Effector memory CD4-positive, alpha-beta T cell (primary cell): ENCODE measurements around the gene ROGDI.
"Not testable (repeated sequence)": the region's sequence is repeated elsewhere in the genome, so short reads cannot be mapped to it uniquely, and the experiment has no call there.

Source experiments
- DNase-seq, 3 donors: peaks; one replicate each; pipeline ENCODE4 v3.0.0-alpha.2; 2020
- H3K27ac ChIP-seq: 2 replicates; pipeline ENCODE4 v1.7.0; 2013; ENCODE audit warnings: mild to moderate bottlenecking, low read length, moderate library complexity; ENCODE audit not compliant: insufficient read depth, poor library complexity, severe bottlenecking
- H3K27me3 ChIP-seq: replicated peaks from 2 replicates; pipeline ENCODE4 v1.7.0; 2013; ENCODE audit warnings: mild to moderate bottlenecking, low read length; ENCODE audit not compliant: insufficient read depth, control insufficient read depth, poor library complexity, severe bottlenecking
- H3K36me3 ChIP-seq: 2 replicates; pipeline ENCODE4 v1.7.0; 2013; ENCODE audit warnings: mild to moderate bottlenecking, low read length, moderate library complexity; ENCODE audit not compliant: control insufficient read depth, insufficient read depth
- H3K4me1 ChIP-seq: 2 replicates; pipeline ENCODE4 v1.7.0; 2013; ENCODE audit warnings: low read length, mild to moderate bottlenecking; ENCODE audit not compliant: control insufficient read depth, insufficient read depth, poor library complexity, severe bottlenecking
- H3K4me3 ChIP-seq: 2 replicates; pipeline ENCODE4 v1.7.0; 2013; ENCODE audit warnings: low read length, low read depth, mild to moderate bottlenecking; ENCODE audit not compliant: insufficient read depth, poor library complexity, severe bottlenecking
- H3K9me3 ChIP-seq: 2 replicates; pipeline ENCODE4 v1.7.0; 2013; ENCODE audit warnings: mild to moderate bottlenecking, low read length, moderate library complexity; ENCODE audit not compliant: control insufficient read depth

ROGDI gene

DNA sequence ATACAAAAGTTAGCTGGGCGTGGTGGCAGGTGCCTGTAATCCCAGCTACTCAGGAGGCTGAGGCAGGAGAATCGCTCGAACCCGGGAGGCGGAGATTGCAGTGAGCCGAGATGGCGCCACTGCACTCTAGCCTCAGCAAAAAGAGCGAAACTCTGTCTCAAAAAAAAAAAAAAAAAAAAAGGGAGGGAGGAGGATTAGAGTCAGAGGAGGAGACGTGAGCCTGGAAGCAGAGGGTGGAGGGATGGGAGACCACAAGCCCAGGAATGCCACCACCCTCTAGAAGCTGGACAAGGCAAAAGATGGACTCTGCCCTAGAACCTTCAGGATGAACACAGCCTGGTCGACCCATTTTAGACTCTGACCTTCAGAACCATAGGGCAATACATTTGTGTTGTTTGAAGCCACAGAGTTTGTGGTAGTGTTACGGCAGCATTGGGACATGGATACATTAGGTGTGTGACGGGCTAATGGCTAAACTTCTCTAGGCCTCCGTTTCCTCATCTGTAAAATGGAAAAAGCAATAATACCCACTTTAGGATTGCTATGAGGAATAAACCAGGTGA is 9.4 kb downstream of the ROGDI start:
- H3K27ac ChIP-seq = no peak overlapping the region

GRCh38 chr16:4790871-4791270 is 11.6 kb downstream of the ROGDI start:
- DNase-seq = no peak
- H3K9me3 ChIP-seq = no peaks in the 10 kb centered on the region
- H3K4me1 ChIP-seq = no peaks in the 10 kb centered on the region
- H3K4me3 ChIP-seq = no peak overlapping the region
- no peak overlapping the region for H3K27ac ChIP-seq
- H3K36me3 ChIP-seq = no peaks in the 10 kb centered on the region
- H3K27me3 ChIP-seq = no peaks in the 10 kb centered on the region

More for the DNA sequence above, 9.4 kb downstream of the ROGDI start:
- Histone ChIP-seq H3K4me1 (no peaks in the 10 kb centered on the region), H3K36me3 (no peaks in the 10 kb centered on the region), H3K4me3 (no peak overlapping the region), H3K27me3 (no peaks in the 10 kb centered on the region), H3K9me3 (no peaks in the 10 kb centered on the region)
- no peak for DNase-seq

- no peaks in the 10 kb centered on the region for H3K4me1 ChIP-seq
- H3K9me3 ChIP-seq = no peaks in the 10 kb centered on the region
- no peak overlapping the region for H3K4me3 ChIP-seq
- no peak overlapping the region for H3K27ac ChIP-seq
- no peaks in the 10 kb centered on the region for H3K27me3 ChIP-seq
- no peaks in the 10 kb centered on the region for H3K36me3 ChIP-seq
- DNase-seq = no peak
These were observed 12.2 kb downstream of the ROGDI start for GRCh38 chr16:4790261-4790660.

DNA sequence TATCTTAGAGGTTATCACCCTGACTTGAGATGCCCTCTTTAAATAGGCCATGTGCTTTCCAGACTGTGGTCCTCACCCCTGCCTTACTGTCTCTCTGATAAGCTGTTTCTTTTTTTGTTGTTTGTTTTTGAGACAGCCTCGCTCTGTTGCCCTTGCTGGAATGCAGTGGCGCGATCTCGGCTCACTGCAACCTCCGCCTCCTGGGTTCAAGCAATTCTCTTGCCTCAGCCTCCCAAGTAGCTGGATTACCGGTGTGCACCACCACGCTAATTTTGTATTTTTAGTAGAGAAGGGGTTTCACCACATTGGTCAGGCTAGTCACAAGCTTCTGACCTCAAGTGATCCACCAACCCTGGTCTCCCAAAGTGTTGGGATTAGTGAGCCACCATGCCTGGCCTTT is 13.5 kb downstream of the ROGDI start:
- no peak for DNase-seq
- Histone ChIP-seq H3K27ac (no peak overlapping the region), H3K27me3 (no peaks in the 10 kb centered on the region)

GRCh38 chr16:4788489-4788889 is 13.9 kb downstream of the ROGDI start:
- no peaks in the 10 kb centered on the region for H3K9me3 ChIP-seq
- no peaks in the 10 kb centered on the region for H3K36me3 ChIP-seq
- no peak for DNase-seq

More for the DNA sequence above, 13.5 kb downstream of the ROGDI start:
- H3K4me1 ChIP-seq = no peaks in the 10 kb centered on the region
- H3K36me3 ChIP-seq = no peaks in the 10 kb centered on the region
- H3K4me3 ChIP-seq = no peak overlapping the region
- no peaks in the 10 kb centered on the region for H3K9me3 ChIP-seq

GRCh38 chr16:4787627-4788482 is 14.6 kb downstream of the ROGDI start, which contains the start of gene SEPTIN12:
Gene SEPTIN12, minus strand, starts transcription at chr16:4788345. Its CDS starts 700 bp downstream, at chr16:4787645.
- Histone ChIP-seq H3K4me1 (no peaks in the 10 kb centered on the region), H3K36me3 (no peaks in the 10 kb centered on the region), H3K4me3 (no peak within 1 kb of the TSS), H3K9me3 (no peaks in the 10 kb centered on the region), H3K27me3 (no peaks in the 10 kb centered on the region), H3K27ac (no peak within 1 kb of the TSS)
- DNase-seq = no peak

More at GRCh38 chr16:4788489-4788889, 13.9 kb downstream of the ROGDI start:
- Histone ChIP-seq H3K4me3 (no peak overlapping the region), H3K27ac (no peak overlapping the region), H3K27me3 (no peaks in the 10 kb centered on the region), H3K4me1 (no peaks in the 10 kb centered on the region)

DNA sequence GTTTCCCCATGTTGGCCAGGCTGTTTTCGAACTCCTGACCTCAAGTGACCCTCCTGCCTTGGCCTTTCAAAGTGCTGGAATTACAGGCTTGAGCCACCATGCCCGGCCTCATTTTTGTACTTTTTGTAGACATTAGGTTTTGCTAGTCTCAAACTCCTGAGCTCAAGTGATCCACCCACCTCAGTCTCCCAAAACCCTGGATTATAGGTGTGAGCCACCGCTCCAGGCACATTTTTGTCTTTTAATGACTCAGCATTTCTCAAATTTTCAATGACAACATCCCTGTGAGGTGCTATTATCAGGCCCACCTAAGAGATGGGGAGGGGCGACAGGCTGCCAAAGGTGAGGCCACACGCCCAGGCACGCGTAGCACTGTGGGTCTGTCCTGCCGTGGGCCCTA is 15.4 kb downstream of the ROGDI start:
- Histone ChIP-seq H3K27me3 (no peaks in the 10 kb centered on the region), H3K9me3 (no peaks in the 10 kb centered on the region), H3K27ac (no peak overlapping the region), H3K36me3 (no peaks in the 10 kb centered on the region), H3K4me1 (no peaks in the 10 kb centered on the region), H3K4me3 (no peak overlapping the region)
- no peak for DNase-seq

GRCh38 chr16:4785758-4786433 is 16.5 kb downstream of the ROGDI start:
- Histone ChIP-seq H3K36me3 (no peaks in the 10 kb centered on the region), H3K27me3 (no peaks in the 10 kb centered on the region), H3K4me1 (no peaks in the 10 kb centered on the region), H3K27ac (no peak overlapping the region), H3K4me3 (no peak overlapping the region), H3K9me3 (no peaks in the 10 kb centered on the region)
- DNase-seq = no peak

DNA sequence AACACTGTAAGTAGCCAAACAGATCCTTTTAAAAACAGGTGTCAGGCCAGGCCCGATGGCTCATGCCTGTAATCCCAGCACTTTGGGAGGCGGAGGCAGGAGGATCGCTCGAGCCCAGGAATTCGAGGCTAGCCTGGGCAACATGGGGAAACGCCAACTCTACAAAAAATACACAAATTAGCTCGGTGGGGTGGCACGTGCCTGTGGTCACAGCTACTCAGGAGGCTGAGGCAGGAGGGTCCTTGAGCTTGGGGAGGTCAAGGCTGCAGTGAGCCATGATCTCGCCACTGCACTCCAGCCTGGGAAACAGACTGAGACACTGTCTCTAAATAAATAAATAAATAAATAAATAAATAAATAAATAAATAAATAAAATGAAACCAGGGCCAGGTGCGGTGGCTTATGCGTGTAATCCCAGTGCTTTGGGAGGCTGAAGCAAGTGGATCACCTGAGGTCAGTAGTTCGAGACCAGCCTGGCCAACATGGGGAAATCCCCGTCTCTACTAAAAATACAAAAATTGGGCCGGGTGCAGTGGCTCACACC is 17.9 kb downstream of the ROGDI start:
- not testable (repeated sequence) for H3K9me3 ChIP-seq, H3K36me3 ChIP-seq, H3K27me3 ChIP-seq, DNase-seq, H3K4me1 ChIP-seq, H3K4me3 ChIP-seq, H3K27ac ChIP-seq

DNA sequence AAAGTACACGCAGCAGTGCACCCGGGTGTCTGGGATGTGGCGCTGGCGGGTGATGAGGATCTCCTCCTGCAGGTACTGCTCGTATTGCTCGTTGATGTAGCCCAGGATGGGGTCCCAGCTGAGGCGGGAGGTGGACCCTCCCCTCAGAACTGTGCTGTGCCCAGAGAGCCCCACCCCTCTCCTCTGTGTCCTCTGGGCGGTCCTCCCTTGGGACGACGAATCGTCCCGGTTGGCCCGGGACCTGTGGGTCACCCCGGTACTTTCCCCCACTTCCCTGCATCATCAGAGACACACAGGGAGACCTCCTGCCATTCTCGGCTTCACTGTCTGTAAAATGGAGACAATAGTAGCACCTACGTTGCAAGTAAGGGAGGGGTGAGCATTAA is 18.5 kb downstream of the ROGDI start:
- no peaks in the 10 kb centered on the region for H3K27me3 ChIP-seq
- H3K36me3 ChIP-seq = no peaks in the 10 kb centered on the region
- H3K27ac ChIP-seq = no peak overlapping the region
- no peak overlapping the region for H3K4me3 ChIP-seq
- no peaks in the 10 kb centered on the region for H3K9me3 ChIP-seq
- H3K4me1 ChIP-seq = no peaks in the 10 kb centered on the region
- no peak for DNase-seq
